Right lobe of liver (tissue), 4 donors: Measurements from ENCODE around the gene CYP27C1.

Source experiments
- CTCF ChIP-seq, 4 donors: fragments of 200-600 bp in 3 of 4; fragments of 450-650 bp in 1 of 4; IDR thresholded peaks; one replicate each; pipeline versions ENCODE4 v1.5.1 to v1.8.0; 2016 to 2022; ENCODE audit warnings: antibody characterized with exemption in 4 of 4, mild to moderate bottlenecking in 2 of 4
- POLR2A ChIP-seq: fragments of 450-650 bp; IDR thresholded peaks from one replicate; pipeline ENCODE4 v1.6.1; 2017; ENCODE audit warnings: antibody characterized with exemption, mild to moderate bottlenecking
- donor health status: DM: no; HTN: no; CAD: no.
- donor health status: DM: no; HTN: no; CAD: no.
- donor health status: DM: no; HTN: yes; CAD: no.

- no peak for TF ChIP-seq CTCF (IDR thresholded peaks at IDR 0.05)
- no peak for TF ChIP-seq POLR2A
These were observed 2.4 kb downstream of the CYP27C1 start for GRCh38 chr2:127217470-127218325.
